SKM-1 (cell line): Measurements from ENCODE around the gene OCA2.
"Not testable (repeated sequence)": the region's sequence is repeated elsewhere in the genome, so short reads cannot be mapped to it uniquely, and the experiment has no call there.

Experiments used
- DNase-seq: peaks from one replicate; lab custom pipeline; 2025; ENCODE audit not compliant: unreplicated experiment; lab: John Stamatoyannopoulos, UW

OCA2 gene

DNA sequence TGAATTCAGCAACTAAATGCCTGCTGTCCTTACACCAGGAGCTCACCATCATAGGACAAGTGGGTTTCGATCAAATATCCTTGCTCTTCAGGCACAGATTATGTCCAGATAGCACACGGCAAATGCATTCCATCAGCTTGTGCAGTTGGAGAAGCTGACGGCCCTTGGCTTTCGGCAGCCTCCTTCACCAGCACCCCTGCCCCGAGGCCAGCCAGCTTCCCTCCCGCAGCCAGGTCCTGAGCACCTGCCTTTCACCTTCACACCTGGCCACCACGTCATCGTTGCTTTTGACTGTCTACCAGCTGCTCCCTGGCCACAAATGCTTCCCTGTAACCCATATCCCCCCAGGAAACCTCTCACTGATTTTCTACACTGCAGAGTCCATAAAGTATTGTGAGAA is 355.5 kb downstream of the OCA2 start:
- DNase-seq = no peak

DNA sequence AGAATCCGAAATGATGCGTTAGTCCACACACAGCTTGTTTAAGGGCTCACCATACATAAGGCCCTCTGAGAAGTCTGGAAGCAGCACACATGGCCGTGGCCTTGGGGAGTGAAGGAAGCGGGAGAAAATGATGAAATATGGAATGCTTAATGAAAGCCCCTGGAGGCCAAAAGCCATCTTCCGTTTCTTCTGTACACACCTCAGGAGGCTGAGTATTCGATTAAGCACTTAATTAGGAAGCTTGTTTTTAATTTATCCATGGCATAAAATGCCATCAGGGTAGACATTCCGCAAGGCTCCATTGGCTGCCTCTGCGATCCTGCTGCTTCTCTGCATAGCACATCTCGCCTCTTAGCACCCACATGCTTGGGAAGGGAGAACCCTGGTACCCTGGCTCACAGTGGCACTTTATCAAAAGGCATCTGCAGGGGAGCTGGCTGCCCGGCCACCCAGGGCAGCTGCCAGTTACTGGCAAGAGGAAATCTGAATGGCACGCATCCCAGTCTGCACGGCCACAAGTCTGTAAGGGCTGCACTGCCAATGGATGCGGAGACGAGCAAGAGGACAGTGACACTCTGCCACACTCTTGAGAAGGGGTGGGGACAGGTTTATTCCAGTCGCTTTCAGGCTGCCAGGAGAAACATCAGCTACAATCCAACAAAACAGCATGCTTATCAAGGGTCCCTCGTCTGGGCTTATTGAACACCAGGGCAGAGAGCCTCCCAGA is 356.2 kb downstream of the OCA2 start:
- no peak for DNase-seq

DNA sequence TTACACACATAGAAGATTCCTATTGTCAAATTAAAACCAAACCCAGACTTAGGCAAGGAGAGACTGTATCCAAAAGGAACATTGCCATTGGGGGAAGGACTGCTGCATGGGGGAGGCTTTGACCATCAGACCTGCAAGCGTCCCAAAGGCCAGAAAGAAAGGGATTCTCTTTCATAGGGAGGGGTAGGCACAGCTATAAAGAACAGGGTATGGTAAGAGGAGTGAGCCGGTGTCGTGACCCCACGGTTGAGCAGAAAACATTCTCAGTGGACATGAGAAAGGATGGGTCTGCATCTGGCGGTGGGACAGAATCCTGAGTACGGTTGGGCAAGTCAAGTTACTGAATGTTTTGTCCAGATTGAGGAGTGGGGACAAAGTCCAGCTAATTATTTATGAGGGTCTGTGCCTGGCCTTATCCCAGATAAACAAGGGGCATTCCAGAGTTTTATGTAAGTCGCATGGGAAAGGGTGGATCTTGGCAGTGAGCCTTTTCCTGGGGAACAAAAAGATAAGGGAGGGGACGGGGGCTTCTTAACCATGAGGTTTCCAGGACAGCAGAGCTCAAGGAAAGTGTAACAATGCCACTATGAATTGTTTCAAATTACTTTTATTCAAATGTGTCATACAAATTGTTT is 357.8 kb downstream of the OCA2 start:
- no peak for DNase-seq

DNA sequence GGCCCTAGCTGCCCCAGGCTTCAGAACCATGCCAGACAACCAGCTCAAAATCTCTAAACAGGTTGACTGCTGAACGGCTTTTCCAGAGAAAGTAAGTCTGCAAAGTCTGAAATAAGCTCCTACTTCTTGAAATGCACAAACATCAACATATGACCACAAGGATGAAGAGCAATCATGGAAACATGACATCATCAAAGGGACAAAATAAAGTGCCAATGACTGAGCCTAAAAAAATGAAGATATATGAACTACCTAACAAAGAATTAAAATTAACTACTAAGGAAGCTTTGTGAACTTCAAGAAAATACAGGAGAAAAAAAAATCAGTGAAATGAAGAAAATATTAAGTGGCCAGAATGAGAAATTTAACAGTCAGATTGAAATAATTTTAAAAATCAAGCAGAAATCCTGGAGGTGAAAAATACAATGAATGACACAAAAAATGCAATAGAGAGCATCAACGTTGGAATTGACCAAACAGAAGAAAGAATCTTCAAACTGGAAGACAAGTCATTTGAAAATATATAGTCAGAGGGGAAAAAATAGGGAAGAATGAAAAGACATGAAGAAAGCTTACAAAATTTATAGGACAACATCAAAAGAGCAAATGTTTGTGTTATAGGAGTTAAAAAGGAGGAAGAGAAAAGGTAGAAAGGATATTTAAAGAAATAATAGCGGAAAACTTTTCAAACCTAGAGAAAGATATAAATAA is 364.2 kb downstream of the OCA2 start:
- DNase-seq = no peak

DNA sequence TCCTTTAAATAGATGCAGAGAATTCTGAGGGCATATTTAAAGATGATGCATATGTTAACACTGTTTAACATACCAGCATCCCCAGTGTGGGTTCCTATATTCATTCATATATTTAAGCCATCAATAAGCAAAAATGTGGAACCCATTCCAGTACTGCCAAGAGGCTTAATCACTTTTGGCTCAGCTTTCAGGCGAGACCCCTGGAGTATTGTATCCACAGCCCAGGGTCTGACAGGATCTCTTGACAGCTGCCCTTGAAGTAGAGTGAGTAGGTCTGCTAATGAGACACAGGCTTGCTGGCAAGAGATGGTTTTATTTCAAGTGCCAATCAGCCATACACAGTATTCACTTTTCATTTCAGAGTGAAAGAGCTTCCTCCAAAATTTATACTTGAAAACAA is 367.3 kb downstream of the OCA2 start:
- no peak for DNase-seq

DNA sequence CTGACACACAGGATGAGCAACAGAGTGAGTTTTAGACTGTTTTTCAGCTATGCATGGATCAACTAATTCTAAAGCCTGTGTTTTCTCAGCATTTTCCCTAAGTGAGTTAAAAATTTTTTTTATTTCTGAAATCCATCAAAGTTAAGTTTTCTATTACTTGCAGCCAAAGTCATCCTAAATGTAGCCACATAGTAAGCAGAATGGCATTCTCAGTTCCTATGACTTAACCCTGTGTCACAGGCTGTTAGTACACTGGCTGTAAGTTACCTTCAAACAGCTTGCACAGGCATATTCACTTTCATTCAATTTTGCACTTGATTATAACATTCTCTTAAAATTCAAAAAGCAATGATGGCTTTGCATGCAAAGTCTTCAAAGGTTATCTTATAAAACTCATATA is 368.2 kb downstream of the OCA2 start:
- no peak for DNase-seq

DNA sequence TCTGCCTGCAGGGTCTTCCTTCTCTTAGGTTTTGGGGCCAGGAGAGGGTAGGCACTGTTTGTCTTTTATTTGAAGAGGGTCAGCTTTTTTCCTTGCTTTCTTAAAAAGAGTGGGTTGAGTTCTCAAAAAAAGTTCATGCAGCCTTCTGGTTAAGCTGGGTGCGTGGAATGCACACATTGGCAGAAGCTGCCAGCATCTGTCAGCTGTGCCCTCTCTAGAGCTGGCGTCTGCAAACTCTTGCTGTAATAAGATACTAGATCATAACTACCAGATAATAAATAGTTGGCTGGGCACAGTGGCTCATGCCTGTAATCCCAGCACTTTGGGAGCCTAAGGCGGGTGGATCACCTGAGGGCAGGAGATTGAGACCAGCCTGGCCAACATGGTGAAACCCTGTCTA is 373.4 kb downstream of the OCA2 start:
- DNase-seq = no peak

DNA sequence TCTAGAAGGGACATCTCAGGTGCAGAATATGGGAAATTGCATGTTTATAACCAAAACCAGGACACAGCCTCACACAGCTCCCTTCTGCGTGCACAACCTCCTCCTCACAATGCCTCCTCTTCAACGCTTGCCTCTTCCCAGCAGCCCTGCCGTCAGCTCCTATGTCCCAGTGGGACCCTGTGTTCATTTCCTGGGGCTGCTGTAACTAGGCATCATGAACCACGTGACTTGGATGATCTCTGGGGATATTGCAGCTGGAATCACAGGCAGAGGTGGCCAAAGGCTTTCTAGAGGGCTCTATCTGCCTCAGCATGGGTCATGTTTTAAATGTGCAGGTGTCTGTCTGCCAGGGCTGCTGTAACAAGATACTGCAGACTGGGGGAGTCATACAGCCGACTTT is 375.3 kb downstream of the OCA2 start:
- no peak for DNase-seq

DNA sequence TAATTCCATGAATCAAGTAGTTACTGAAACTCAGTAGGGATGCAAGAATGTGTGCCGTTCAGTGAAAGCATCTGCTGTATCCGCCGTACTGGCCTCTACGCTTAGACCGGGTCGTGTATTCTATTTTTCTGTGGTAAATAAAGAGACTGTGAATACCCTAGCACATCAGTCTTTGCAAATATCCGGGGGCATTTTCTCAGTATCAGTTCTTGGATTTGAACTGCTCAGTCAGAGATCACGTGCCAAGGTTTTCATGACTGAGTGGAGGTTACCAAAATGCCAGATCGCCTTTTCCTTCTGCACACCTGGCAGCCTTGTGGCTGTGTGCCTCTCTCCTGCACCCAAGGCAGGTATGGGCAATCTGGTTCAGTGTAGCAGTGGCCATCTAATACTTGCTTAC is 377.0 kb downstream of the OCA2 start:
- DNase-seq = no peak

DNA sequence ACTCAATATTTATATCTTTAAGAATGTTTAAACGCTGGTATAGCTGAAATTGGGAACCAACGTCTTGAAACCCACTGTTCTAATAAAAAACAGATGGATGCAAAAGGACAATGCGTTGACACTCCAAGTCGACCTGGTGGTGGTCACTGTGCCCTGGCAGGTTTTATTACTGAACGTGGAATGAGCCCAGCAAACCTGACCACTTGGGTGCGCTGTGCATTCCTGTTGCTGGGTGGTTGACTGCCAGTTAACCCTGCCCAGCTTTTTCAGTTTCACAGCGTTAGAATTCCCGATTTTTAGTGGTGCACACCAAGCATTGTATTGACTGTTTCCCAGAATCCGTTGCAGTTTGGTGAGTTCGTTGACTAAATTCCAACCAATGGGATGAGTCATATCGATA is 384.4 kb downstream of the OCA2 start:
- no peak for DNase-seq

DNA sequence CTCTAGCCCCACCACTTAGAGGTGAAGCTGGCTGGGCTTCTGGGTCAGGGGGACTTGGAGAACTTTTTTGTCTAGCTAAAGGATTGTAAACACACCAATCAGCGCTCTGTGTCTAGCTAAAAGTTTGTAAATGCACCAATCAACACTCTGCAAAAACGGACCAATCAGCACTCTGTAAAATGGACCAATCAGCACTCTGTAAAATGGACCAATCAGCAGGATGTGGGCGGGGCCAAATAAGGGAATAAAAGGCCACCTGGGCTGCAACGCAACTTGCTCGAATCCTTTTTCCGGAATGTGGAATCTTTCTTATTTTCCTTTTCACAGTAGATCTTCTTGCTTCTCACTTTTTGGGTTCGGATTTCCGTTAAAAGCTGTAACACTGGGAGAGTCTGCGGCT is 385.3 kb downstream of the OCA2 start:
- not testable (repeated sequence) for DNase-seq

DNA sequence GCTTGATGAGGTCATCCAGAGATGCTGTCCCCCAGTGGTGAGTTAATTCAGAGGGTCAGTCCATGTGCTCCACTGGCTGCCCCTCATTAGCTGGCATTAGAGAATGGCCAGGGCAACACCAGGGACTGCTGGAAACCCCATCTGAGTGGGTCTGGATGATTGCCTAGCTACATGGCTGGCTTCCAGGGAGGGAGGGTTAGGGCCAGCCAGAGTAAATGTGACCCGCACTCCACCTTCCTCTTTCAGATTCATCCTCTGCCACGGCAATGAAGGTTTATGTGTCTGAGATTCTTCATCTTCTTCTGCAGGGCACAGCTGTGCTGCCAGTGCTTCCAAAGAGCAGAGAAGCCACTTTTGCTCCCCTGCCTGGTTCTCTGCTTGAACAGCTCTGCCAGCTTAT is 391.9 kb downstream of the OCA2 start:
- no peak for DNase-seq

DNA sequence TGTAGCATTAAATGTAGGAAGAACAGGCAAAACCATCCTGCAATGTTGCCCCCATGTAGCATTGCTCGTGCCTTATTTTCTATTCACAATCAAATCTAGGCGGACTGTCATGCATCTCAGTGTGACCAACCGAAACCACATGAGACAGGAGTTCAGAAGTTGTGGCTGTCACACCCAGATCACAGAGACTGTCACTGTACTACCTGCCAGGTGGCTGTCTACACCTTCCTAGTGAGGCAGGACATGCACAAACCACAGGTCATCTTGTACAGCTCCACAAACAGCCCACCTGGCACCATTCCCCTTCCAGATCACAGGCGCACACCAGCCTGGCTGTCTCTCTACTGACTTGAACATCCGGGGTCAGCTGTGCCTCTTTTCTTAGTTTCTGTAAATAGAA is 392.8 kb downstream of the OCA2 start:
- no peak for DNase-seq

DNA sequence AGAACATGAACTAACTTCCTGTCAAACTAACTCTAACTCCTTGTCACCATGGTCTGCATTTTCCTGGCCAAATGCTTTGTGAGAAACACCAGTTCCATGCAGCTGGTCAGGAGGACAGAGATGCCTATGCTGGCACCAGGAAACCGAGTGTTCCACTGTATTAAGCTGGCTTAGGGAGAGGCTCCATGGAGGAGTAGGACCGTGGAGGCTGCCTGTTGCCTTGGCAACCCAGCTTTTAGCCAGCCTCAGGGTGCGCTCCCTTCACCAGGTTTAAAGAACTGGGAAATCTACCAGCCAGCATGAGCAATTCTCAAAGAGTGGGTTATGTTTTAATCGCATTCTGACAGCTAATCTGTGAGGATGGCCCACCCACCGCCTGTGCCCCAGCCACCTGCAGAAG is 394.1 kb downstream of the OCA2 start:
- DNase-seq = no peak
